ENCODE data around the gene ST7. TPM values are rescaled to one million over a fixed set of nuclear protein-coding genes. Genes with fewer than 3 reads are reported as not detected.

ST7 gene
- total RNA-seq, 1 experiment from 2014 or later: 12.4 TPM

DNA sequence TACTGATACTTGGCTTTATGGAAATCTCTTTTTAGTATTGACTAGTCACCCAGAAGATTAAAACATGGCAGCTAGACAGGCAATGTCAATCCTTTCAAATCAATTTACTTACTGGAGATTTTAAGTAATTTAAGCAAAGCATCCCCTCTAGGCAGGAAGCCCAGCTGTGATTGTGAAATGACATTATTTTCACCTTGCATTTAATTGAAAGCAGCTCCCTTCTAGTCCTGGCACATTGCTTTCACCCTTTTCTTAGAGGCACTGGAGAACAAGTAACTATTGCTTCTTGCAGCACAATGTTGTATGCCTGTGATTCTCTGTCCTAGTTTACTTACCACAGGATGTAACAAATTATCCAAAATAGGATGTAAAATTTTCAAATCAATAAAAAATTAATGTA, 13.3 kb downstream of the ST7 start:
- ChIA-PET CTCF (no interaction called here), POLR2A (no interaction called here)
- ATAC-seq (no peak), DNase-seq (ENCODE audit: low spot score) (no peak)
- H3K4me1 Mint-ChIP-seq: peaks cover 46% of the 10 kb centered on the region
- H3K9me3 Mint-ChIP-seq: peaks cover 5% of the 10 kb centered on the region
- H3K4me3 Mint-ChIP-seq: no peak overlapping the region
- no peaks in the 10 kb centered on the region for H3K27me3 Mint-ChIP-seq (ENCODE audit: low read depth)
- TF ChIP-seq ZMAT4 (CRISPR knock-in tag; IDR thresholded peaks at IDR 0.05) (no peak), FOXP1 (CRISPR knock-in tag; IDR thresholded peaks at IDR 0.05; ENCODE audit: borderline replicate concordance) (no peak), ZNF219 (CRISPR knock-in tag; IDR thresholded peaks at IDR 0.05; ENCODE audit: borderline replicate concordance) (no peak), SOX15 (CRISPR knock-in tag; IDR thresholded peaks at IDR 0.05) (no peak), TEAD1 (CRISPR knock-in tag; IDR thresholded peaks at IDR 0.05) (no peak), ATF2 (CRISPR knock-in tag; IDR thresholded peaks at IDR 0.05; ENCODE audit: borderline replicate concordance, low read depth) (no peak), MXD4 (CRISPR knock-in tag; IDR thresholded peaks at IDR 0.05; ENCODE audit: borderline replicate concordance) (no peak), ZNF317 (CRISPR knock-in tag; IDR thresholded peaks at IDR 0.05; ENCODE audit: borderline replicate concordance, low read depth) (no peak), TCF7 (CRISPR knock-in tag; IDR thresholded peaks at IDR 0.05; ENCODE audit: low read depth) (no peak), ZNF232 (CRISPR knock-in tag; IDR thresholded peaks at IDR 0.05) (no peak)
- TF ChIP-seq, protein P1, sequence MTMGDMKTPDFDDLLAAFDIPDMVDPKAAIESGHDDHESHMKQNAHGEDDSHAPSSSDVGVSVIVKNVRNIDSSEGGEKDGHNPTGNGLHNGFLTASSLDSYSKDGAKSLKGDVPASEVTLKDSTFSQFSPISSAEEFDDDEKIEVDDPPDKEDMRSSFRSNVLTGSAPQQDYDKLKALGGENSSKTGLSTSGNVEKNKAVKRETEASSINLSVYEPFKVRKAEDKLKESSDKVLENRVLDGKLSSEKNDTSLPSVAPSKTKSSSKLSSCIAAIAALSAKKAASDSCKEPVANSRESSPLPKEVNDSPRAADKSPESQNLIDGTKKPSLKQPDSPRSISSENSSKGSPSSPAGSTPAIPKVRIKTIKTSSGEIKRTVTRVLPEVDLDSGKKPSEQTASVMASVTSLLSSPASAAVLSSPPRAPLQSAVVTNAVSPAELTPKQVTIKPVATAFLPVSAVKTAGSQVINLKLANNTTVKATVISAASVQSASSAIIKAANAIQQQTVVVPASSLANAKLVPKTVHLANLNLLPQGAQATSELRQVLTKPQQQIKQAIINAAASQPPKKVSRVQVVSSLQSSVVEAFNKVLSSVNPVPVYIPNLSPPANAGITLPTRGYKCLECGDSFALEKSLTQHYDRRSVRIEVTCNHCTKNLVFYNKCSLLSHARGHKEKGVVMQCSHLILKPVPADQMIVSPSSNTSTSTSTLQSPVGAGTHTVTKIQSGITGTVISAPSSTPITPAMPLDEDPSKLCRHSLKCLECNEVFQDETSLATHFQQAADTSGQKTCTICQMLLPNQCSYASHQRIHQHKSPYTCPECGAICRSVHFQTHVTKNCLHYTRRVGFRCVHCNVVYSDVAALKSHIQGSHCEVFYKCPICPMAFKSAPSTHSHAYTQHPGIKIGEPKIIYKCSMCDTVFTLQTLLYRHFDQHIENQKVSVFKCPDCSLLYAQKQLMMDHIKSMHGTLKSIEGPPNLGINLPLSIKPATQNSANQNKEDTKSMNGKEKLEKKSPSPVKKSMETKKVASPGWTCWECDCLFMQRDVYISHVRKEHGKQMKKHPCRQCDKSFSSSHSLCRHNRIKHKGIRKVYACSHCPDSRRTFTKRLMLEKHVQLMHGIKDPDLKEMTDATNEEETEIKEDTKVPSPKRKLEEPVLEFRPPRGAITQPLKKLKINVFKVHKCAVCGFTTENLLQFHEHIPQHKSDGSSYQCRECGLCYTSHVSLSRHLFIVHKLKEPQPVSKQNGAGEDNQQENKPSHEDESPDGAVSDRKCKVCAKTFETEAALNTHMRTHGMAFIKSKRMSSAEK (CRISPR knock-in tag; IDR thresholded peaks at IDR 0.05; ENCODE audit: borderline replicate concordance): no peak
- TF ChIP-seq, protein P2, sequence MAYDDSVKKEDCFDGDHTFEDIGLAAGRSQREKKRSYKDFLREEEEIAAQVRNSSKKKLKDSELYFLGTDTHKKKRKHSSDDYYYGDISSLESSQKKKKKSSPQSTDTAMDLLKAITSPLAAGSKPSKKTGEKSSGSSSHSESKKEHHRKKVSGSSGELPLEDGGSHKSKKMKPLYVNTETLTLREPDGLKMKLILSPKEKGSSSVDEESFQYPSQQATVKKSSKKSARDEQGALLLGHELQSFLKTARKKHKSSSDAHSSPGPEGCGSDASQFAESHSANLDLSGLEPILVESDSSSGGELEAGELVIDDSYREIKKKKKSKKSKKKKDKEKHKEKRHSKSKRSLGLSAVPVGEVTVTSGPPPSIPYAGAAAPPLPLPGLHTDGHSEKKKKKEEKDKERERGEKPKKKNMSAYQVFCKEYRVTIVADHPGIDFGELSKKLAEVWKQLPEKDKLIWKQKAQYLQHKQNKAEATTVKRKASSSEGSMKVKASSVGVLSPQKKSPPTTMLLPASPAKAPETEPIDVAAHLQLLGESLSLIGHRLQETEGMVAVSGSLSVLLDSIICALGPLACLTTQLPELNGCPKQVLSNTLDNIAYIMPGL (CRISPR knock-in tag; IDR thresholded peaks at IDR 0.05): no peak
- TF ChIP-seq, protein P3, sequence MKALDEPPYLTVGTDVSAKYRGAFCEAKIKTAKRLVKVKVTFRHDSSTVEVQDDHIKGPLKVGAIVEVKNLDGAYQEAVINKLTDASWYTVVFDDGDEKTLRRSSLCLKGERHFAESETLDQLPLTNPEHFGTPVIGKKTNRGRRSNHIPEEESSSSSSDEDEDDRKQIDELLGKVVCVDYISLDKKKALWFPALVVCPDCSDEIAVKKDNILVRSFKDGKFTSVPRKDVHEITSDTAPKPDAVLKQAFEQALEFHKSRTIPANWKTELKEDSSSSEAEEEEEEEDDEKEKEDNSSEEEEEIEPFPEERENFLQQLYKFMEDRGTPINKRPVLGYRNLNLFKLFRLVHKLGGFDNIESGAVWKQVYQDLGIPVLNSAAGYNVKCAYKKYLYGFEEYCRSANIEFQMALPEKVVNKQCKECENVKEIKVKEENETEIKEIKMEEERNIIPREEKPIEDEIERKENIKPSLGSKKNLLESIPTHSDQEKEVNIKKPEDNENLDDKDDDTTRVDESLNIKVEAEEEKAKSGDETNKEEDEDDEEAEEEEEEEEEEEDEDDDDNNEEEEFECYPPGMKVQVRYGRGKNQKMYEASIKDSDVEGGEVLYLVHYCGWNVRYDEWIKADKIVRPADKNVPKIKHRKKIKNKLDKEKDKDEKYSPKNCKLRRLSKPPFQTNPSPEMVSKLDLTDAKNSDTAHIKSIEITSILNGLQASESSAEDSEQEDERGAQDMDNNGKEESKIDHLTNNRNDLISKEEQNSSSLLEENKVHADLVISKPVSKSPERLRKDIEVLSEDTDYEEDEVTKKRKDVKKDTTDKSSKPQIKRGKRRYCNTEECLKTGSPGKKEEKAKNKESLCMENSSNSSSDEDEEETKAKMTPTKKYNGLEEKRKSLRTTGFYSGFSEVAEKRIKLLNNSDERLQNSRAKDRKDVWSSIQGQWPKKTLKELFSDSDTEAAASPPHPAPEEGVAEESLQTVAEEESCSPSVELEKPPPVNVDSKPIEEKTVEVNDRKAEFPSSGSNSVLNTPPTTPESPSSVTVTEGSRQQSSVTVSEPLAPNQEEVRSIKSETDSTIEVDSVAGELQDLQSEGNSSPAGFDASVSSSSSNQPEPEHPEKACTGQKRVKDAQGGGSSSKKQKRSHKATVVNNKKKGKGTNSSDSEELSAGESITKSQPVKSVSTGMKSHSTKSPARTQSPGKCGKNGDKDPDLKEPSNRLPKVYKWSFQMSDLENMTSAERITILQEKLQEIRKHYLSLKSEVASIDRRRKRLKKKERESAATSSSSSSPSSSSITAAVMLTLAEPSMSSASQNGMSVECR (CRISPR knock-in tag; IDR thresholded peaks at IDR 0.05; ENCODE audit: borderline replicate concordance): no peak
- TF ChIP-seq, protein P4, sequence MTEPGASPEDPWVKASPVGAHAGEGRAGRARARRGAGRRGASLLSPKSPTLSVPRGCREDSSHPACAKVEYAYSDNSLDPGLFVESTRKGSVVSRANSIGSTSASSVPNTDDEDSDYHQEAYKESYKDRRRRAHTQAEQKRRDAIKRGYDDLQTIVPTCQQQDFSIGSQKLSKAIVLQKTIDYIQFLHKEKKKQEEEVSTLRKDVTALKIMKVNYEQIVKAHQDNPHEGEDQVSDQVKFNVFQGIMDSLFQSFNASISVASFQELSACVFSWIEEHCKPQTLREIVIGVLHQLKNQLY (CRISPR knock-in tag; IDR thresholded peaks at IDR 0.05): no peak
- H3K36me3 Mint-ChIP-seq: peaks cover 3% of the 10 kb centered on the region; the same call in 1 of the 2 replicates
- H3K27ac Mint-ChIP-seq: 0 out of 2 replicates have a peak overlapping the region, but pooled peaks have one; percentile 7

Data from WTC11 (cell line).